GM04504 (cell line): ENCODE results near the gene ADAMTS19.
"Not testable (repeated sequence)": the region's sequence is repeated elsewhere in the genome, so short reads cannot be mapped to it uniquely, and the experiment has no call there.

Source experiments
- DNase-seq: peaks from one replicate; pipeline ENCODE4 v3.0.0-alpha.2; 2012; ENCODE audit warnings: low read depth

Gene ADAMTS19

GRCh38 chr5:129459777-129460671 is at the start of gene ADAMTS19:
Gene ADAMTS19, plus strand, starts transcription at chr5:129460298. Its CDS starts 94 bp downstream, at chr5:129460392.
- DNase-seq: no peak

- no peak for DNase-seq
Observed at GRCh38 chr5:129410488-129410887, 49.6 kb upstream of the ADAMTS19 start.

GRCh38 chr5:129412721-129413120 is 47.4 kb upstream of the ADAMTS19 start:
- DNase-seq: no peak

GRCh38 chr5:129413570-129413969 is 46.5 kb upstream of the ADAMTS19 start:
- no peak for DNase-seq

- no peak for DNase-seq
Observed at GRCh38 chr5:129419292-129419691, 40.8 kb upstream of the ADAMTS19 start.

- DNase-seq: no peak
Observed at GRCh38 chr5:129425031-129425430, 35.1 kb upstream of the ADAMTS19 start.

- no peak for DNase-seq
Observed at GRCh38 chr5:129426071-129426470, 34.0 kb upstream of the ADAMTS19 start.

GRCh38 chr5:129428636-129429035 is 31.5 kb upstream of the ADAMTS19 start:
- DNase-seq: not testable (repeated sequence)

GRCh38 chr5:129431406-129431805 is 28.7 kb upstream of the ADAMTS19 start:
- no peak for DNase-seq

GRCh38 chr5:129438322-129438721 is 21.8 kb upstream of the ADAMTS19 start:
- no peak for DNase-seq

GRCh38 chr5:129440424-129440823 is 19.7 kb upstream of the ADAMTS19 start:
- DNase-seq: no peak

GRCh38 chr5:129441096-129441495 is 19.0 kb upstream of the ADAMTS19 start:
- no peak for DNase-seq

GRCh38 chr5:129445379-129445778 is 14.7 kb upstream of the ADAMTS19 start:
- no peak for DNase-seq

- no peak for DNase-seq
Observed at GRCh38 chr5:129447968-129448367, 12.1 kb upstream of the ADAMTS19 start.

GRCh38 chr5:129448654-129449053 is 11.4 kb upstream of the ADAMTS19 start:
- DNase-seq: no peak

- DNase-seq: no peak
Observed at GRCh38 chr5:129454461-129454860, 5.6 kb upstream of the ADAMTS19 start.

- no peak for DNase-seq
Observed at GRCh38 chr5:129459450-129459776, 685 bp upstream of the ADAMTS19 start.

GRCh38 chr5:129460672-129460935 is 506 bp downstream of the ADAMTS19 start:
- no peak for DNase-seq

GRCh38 chr5:129460936-129461710 is 1.0 kb downstream of the ADAMTS19 start:
- DNase-seq: no peak

- DNase-seq: no peak
Observed at GRCh38 chr5:129461711-129462332, 1.7 kb downstream of the ADAMTS19 start.

- DNase-seq: no peak
Observed at GRCh38 chr5:129465776-129466344, 5.8 kb downstream of the ADAMTS19 start.

GRCh38 chr5:129474544-129474943 is 14.4 kb downstream of the ADAMTS19 start:
- DNase-seq: no peak

- no peak for DNase-seq
Observed at GRCh38 chr5:129476751-129477150, 16.7 kb downstream of the ADAMTS19 start.
